K562 treated with DMSO at 1 percent for 48 hours (cell line): ENCODE results near the gene RAD51AP1. TPM values are rescaled to one million over a fixed set of nuclear protein-coding genes. Genes with fewer than 3 reads are reported as not detected.

Source experiments
- total RNA-seq: library from RNA; unstranded; fragments of 300-600 nt; gene quantifications from 2 replicates; pipeline ENCODE4 v1.2.3, GENCODE V29; 2022; ENCODE audit warnings: low replicate concordance; ENCODE audit errors: extremely low read depth

The RAD51AP1 gene, protein sequence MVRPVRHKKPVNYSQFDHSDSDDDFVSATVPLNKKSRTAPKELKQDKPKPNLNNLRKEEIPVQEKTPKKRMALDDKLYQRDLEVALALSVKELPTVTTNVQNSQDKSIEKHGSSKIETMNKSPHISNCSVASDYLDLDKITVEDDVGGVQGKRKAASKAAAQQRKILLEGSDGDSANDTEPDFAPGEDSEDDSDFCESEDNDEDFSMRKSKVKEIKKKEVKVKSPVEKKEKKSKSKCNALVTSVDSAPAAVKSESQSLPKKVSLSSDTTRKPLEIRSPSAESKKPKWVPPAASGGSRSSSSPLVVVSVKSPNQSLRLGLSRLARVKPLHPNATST
- not detected in 2 replicates for total RNA-seq

DNA sequence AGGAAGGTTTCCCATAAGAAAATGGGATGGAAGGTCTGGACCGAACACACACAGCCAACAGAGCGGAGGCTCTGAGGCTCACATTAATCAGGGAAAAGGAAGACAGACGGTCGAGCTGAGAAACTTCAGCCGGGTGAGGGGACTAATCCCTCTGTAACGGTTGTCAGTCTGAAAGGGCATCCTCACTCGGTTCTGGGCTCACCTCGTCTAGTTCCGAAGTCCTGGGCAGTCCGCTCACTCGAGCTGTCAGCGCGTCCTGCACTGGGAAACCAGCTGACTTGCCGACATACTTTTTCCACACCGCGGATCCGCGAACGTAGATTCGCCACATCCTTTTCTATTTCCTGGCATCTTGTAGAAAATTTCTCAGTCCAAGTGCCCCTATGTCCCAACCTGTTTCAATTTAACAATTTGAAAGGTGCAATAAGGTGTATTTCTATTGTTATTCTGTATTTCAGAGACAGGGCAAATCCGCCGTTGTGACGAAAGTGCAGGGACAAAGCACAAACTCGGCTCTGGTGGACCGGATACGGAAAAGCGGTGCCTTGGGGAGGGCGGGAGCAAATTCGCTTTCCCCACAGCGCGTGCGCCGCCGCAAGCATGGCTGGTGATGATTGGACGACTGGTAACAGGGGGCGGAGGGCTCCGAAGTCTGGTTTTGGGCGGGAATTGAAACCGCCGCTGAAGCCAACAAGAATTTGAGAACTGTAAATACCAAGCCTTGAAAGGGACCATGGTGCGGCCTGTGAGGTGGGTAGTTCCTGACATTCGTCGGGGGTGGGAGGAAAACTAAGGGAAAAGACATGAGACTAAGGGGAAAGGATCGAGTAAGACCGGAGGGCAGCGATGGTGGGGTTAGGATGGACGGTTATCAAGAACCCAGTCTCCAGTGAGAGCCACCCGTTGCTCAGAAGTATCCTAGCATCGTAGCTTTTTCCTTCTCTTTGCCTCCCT is at the start of gene RAD51AP1:
TSS of gene RAD51AP1 (plus strand) at position 684 of the 954 bp plus-strand sequence. CDS start at position 734, 50 bp downstream.

DNA sequence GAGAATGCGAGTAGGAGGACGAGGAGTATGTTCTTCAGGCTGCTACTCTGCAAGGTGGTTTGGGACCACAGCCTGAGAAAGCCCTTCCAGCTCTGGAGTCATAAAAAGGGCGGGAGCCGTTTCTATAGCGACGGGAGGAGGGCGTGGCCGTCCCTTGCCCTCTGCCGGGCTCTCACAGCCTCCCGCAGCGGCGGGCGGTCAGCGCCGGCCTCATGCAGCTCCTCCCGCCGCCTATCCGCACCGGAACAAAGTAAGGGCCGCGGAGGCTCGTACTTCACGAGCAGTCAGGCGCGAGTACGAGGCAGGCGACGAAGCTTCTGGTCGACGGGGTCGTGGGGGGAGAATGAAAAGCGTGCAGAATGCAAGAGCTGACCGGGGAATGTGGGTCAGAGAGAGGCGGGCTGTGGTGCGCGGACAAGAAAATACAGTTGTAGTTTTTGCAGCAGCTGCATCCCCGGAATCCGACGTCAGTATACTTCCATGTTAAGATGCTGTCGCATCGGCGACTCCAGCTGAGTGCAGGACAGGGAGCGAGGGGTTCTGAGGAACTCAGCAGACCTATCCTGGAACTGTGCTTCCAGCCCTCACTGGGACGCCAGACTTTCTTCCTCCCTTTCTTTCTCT is 23.5 kb downstream of the RAD51AP1 start, which contains the start of gene DYRK4:
TSS of gene DYRK4 (plus strand) at position 175 of the 624 bp plus-strand sequence. CDS start at position 213, 38 bp downstream.

Other genes with a start within 250 kb of the RAD51AP1 start
- gene TIGAR, start 217.7 kb upstream of the RAD51AP1 start, total RNA-seq = not detected in 2 replicates
- not detected in 2 replicates for gene FGF23, start 159.2 kb upstream of the RAD51AP1 start, total RNA-seq
- gene FGF6, start 93.1 kb upstream of the RAD51AP1 start, total RNA-seq = not detected in 2 replicates
- not detected in 2 replicates for gene DYRK4, start 23.3 kb downstream of the RAD51AP1 start, total RNA-seq
- not detected in 2 replicates for gene AKAP3, start 110.2 kb downstream of the RAD51AP1 start, total RNA-seq
- not detected in 2 replicates for gene NDUFA9, start 110.2 kb downstream of the RAD51AP1 start, total RNA-seq
- not detected in 2 replicates for gene GALNT8, start 181.5 kb downstream of the RAD51AP1 start, total RNA-seq